ENCODE results near the gene TMEM39A. TPM values are rescaled to one million over a fixed set of nuclear protein-coding genes. Genes with fewer than 3 reads are reported as not detected.

The TMEM39A gene
- total and polyA plus RNA-seq, 2 donors (not counting 1 experiment from before 2014, with no cell fraction given): 8.5 to 39.9 TPM

GRCh38 chr3:119420196-119420595 lies 43.2 kb downstream of the TMEM39A start:
- intact Hi-C loops (cut with micrococcal nuclease): no loop called here
- no peak overlapping the region for H3K4me3 Mint-ChIP-seq
- TF ChIP-seq, protein P1, sequence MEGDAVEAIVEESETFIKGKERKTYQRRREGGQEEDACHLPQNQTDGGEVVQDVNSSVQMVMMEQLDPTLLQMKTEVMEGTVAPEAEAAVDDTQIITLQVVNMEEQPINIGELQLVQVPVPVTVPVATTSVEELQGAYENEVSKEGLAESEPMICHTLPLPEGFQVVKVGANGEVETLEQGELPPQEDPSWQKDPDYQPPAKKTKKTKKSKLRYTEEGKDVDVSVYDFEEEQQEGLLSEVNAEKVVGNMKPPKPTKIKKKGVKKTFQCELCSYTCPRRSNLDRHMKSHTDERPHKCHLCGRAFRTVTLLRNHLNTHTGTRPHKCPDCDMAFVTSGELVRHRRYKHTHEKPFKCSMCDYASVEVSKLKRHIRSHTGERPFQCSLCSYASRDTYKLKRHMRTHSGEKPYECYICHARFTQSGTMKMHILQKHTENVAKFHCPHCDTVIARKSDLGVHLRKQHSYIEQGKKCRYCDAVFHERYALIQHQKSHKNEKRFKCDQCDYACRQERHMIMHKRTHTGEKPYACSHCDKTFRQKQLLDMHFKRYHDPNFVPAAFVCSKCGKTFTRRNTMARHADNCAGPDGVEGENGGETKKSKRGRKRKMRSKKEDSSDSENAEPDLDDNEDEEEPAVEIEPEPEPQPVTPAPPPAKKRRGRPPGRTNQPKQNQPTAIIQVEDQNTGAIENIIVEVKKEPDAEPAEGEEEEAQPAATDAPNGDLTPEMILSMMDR (IDR thresholded peaks at IDR 0.05): no peak
- no peak for TF ChIP-seq EZH2 (IDR thresholded peaks at IDR 0.05; ENCODE audit: borderline replicate concordance, insufficient read depth, low read depth, low read length, poor library complexity, severe bottlenecking)
- no peak overlapping the region for H3K27ac Mint-ChIP-seq
- H3K4me2 ChIP-seq (replicated peaks; ENCODE audit: low read depth, low read length, poor library complexity, severe bottlenecking): no peak overlapping the region
- ChIA-PET POLR2A (no interaction called here), CTCF (no interaction called here)
- no peak overlapping the region for H3K4me3 ChIP-seq (ENCODE audit: control extremely low read depth in 1 of 5, extremely low read depth in 1 of 5, insufficient read depth in 1 of 5, low read depth in 2 of 5, low read length in 4 of 5)
- no peaks in the 10 kb centered on the region for H3K4me1 Mint-ChIP-seq
- H2AFZ ChIP-seq (ENCODE audit: insufficient read depth, low read depth, low read length, poor library complexity, severe bottlenecking): no peak overlapping the region
- H3K27ac ChIP-seq (ENCODE audit: low read length in 2 of 2): no peak overlapping the region
- no peak overlapping the region for H3K9ac ChIP-seq (ENCODE audit: low read length)
- DNase-seq: no peak
- no CpG with 5 or more reads among the region's 2 CpGs for WGBS (ENCODE audit: insufficient coverage)
- H3K36me3 ChIP-seq (replicated peaks in 1 of 2; ENCODE audit: control extremely low read depth in 1 of 2, control insufficient read depth in 1 of 2, extremely low read depth in 1 of 2, insufficient read depth in 2 of 2, low read length in 1 of 2): peaks cover 0 to 4% of the 10 kb centered on the region in 2 experiments
- peaks cover 2% of the 10 kb centered on the region for H3K9me3 Mint-ChIP-seq (ENCODE audit: insufficient read depth)
- H3K4me1 ChIP-seq (ENCODE audit: control insufficient read depth in 2 of 2, insufficient read depth in 2 of 2, low read length in 2 of 2): no peaks in the 10 kb centered on the region
- H3K27me3 Mint-ChIP-seq: no peaks in the 10 kb centered on the region
- H4K20me1 ChIP-seq (ENCODE audit: control insufficient read depth, insufficient read depth, low read length, poor library complexity, severe bottlenecking): no peaks in the 10 kb centered on the region
- no peak for ATAC-seq (ENCODE audit: low read depth)
- H3K9me3 ChIP-seq (ENCODE audit: control extremely low read depth in 1 of 3, control insufficient read depth in 2 of 3, insufficient read depth in 1 of 3, low read length in 2 of 3): peaks cover 0 to 4% (median 2%) of the 10 kb centered on the region in 3 donors
- H3K79me2 ChIP-seq (ENCODE audit: control insufficient read depth, insufficient read depth, low read length): no peaks in the 10 kb centered on the region
- no peaks in the 10 kb centered on the region for H3K27me3 ChIP-seq (replicated peaks in 1 of 4; ENCODE audit: control extremely low read depth in 1 of 4, control insufficient read depth in 3 of 4, insufficient read depth in 4 of 4, low read length in 3 of 4)

DNA sequence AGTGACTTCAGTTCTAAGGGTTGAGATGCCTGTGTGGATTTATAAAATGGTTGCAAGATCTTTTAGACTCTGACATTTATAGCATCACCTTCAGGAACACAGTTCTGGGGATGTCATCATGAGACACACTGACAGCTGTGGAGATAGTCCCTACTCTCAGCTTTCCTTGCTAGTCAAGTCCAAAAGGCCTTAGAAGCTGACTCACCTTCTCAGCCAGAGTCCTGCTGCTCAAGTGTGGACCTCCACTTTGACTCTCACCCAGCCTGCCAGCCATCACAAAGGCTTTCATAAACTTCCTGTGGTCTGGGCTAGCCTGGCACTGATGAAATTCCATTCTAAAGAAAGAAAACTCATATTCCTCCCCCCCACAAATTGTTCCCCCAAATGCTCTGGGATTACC lies 44.8 kb downstream of the TMEM39A start:
- no peak for ATAC-seq (ENCODE audit: low read depth)
- Histone ChIP-seq H3K4me3 (ENCODE audit: control extremely low read depth in 1 of 5, extremely low read depth in 1 of 5, insufficient read depth in 1 of 5, low read depth in 2 of 5, low read length in 4 of 5) (no peak overlapping the region), H3K4me2 (replicated peaks; ENCODE audit: low read depth, low read length, poor library complexity, severe bottlenecking) (no peak overlapping the region), H2AFZ (ENCODE audit: insufficient read depth, low read depth, low read length, poor library complexity, severe bottlenecking) (no peak overlapping the region), H3K36me3 (replicated peaks in 1 of 2; ENCODE audit: control extremely low read depth in 1 of 2, control insufficient read depth in 1 of 2, extremely low read depth in 1 of 2, insufficient read depth in 2 of 2, low read length in 1 of 2) (peaks cover 0 to 18% of the 10 kb centered on the region in 2 experiments), H4K20me1 (ENCODE audit: control insufficient read depth, insufficient read depth, low read length, poor library complexity, severe bottlenecking) (no peaks in the 10 kb centered on the region), H3K27ac (ENCODE audit: low read length in 2 of 2) (no peak overlapping the region), H3K4me1 (ENCODE audit: control insufficient read depth in 2 of 2, insufficient read depth in 2 of 2, low read length in 2 of 2) (no peaks in the 10 kb centered on the region), H3K9ac (ENCODE audit: low read length) (no peak overlapping the region), H3K79me2 (ENCODE audit: control insufficient read depth, insufficient read depth, low read length) (no peaks in the 10 kb centered on the region), H3K27me3 (replicated peaks in 1 of 4; ENCODE audit: control extremely low read depth in 1 of 4, control insufficient read depth in 3 of 4, insufficient read depth in 4 of 4, low read length in 3 of 4) (no peaks in the 10 kb centered on the region), H3K9me3 (ENCODE audit: control extremely low read depth in 1 of 3, control insufficient read depth in 2 of 3, insufficient read depth in 1 of 3, low read length in 2 of 3) (no peaks in the 10 kb centered on the region)
- H3K9me3 Mint-ChIP-seq (ENCODE audit: insufficient read depth): no peaks in the 10 kb centered on the region
- ChIA-PET CTCF (no interaction called here), POLR2A (no interaction called here)
- no peaks in the 10 kb centered on the region for H3K27me3 Mint-ChIP-seq
- TF ChIP-seq EZH2 (IDR thresholded peaks at IDR 0.05; ENCODE audit: borderline replicate concordance, insufficient read depth, low read depth, low read length, poor library complexity, severe bottlenecking): no peak
- TF ChIP-seq, protein P1 (IDR thresholded peaks at IDR 0.05): no peak
- intact Hi-C loops (cut with micrococcal nuclease): no loop called here
- no peak for DNase-seq
- no peak overlapping the region for H3K4me3 Mint-ChIP-seq
- H3K4me1 Mint-ChIP-seq: no peaks in the 10 kb centered on the region
- no peak overlapping the region for H3K27ac Mint-ChIP-seq
